ENCODE measurements around the gene SUMF2.
"Not testable (repeated sequence)": the region's sequence is repeated elsewhere in the genome, so short reads cannot be mapped to it uniquely, and the experiment has no call there.

GRCh38 chr7:56104138-56104537 is 40.1 kb downstream of the SUMF2 start:
- not testable (repeated sequence) for TF ChIP-seq TAF1 (IDR thresholded peaks at IDR 0.05; ENCODE audit: low read depth, low read length); POLR2A (IDR thresholded peaks at IDR 0.05; ENCODE audit: low read depth, low read length); POLR2AphosphoS5 (IDR thresholded peaks at IDR 0.05; ENCODE audit: low read depth, low read length); SPI1 (IDR thresholded peaks at IDR 0.05; ENCODE audit: low read depth, low read length); POU2F2 (IDR thresholded peaks at IDR 0.05; ENCODE audit: low read depth, low read length); PAX5 (IDR thresholded peaks at IDR 0.05; ENCODE audit: insufficient read depth, low read length, severe bottlenecking)

All from GM12891 (cell line).